HTERT RPE-1 (cell line): Measurements from ENCODE around the gene BUB1B.
"Not testable (repeated sequence)": the region's sequence is repeated elsewhere in the genome, so short reads cannot be mapped to it uniquely, and the experiment has no call there.

Source experiments
- in situ Hi-C: fragments of 300-500 bp; cut with MboI; formaldehyde crosslinking; loops from 4 replicates; pipeline ENCODE4 v1.14.3; 2020; ENCODE audit warnings: low sequenced_read_pairs

The BUB1B gene

GRCh38 chr15:40135846-40136450 is 24.9 kb upstream of the BUB1B start:
- in situ Hi-C loops = not testable (repeated sequence)

GRCh38 chr15:40136470-40137302 is 24.2 kb upstream of the BUB1B start:
- in situ Hi-C loops = no loop called here

GRCh38 chr15:40137303-40138200 is 23.3 kb upstream of the BUB1B start:
- in situ Hi-C loops = no loop called here

GRCh38 chr15:40138201-40138570 is 22.7 kb upstream of the BUB1B start:
- in situ Hi-C loops = not testable (repeated sequence)

- in situ Hi-C loops = no loop called here
Observed at GRCh38 chr15:40142428-40142827, 18.4 kb upstream of the BUB1B start.

GRCh38 chr15:40146037-40146436 is 14.8 kb upstream of the BUB1B start:
- in situ Hi-C loops = no loop called here

GRCh38 chr15:40149339-40149738 is 11.5 kb upstream of the BUB1B start:
- in situ Hi-C loops = no loop called here

GRCh38 chr15:40150163-40150925 is 10.5 kb upstream of the BUB1B start:
- in situ Hi-C loops = no loop called here

GRCh38 chr15:40151499-40151898 is 9.4 kb upstream of the BUB1B start:
- in situ Hi-C loops = no loop called here

GRCh38 chr15:40151991-40152390 is 8.9 kb upstream of the BUB1B start:
- in situ Hi-C loops = no loop called here

- in situ Hi-C loops = not testable (repeated sequence)
Observed at GRCh38 chr15:40154821-40155220, 6.0 kb upstream of the BUB1B start.

GRCh38 chr15:40155270-40155910 is 5.5 kb upstream of the BUB1B start:
- in situ Hi-C loops = no loop called here

- in situ Hi-C loops = no loop called here
Observed at GRCh38 chr15:40157778-40158447, 3.0 kb upstream of the BUB1B start.

GRCh38 chr15:40160021-40160420 is 848 bp upstream of the BUB1B start:
- in situ Hi-C loops = no loop called here

- in situ Hi-C loops = no loop called here
Observed at GRCh38 chr15:40161693-40162391, 973 bp downstream of the BUB1B start.

- in situ Hi-C loops = no loop called here
Observed at GRCh38 chr15:40162552-40162951, 1.7 kb downstream of the BUB1B start.

GRCh38 chr15:40163657-40164416 is 3.0 kb downstream of the BUB1B start:
- in situ Hi-C loops = no loop called here

- in situ Hi-C loops = not testable (repeated sequence)
Observed at GRCh38 chr15:40167374-40167773, 6.5 kb downstream of the BUB1B start.
